ENCODE measurements around the gene DHRSX.

DNA sequence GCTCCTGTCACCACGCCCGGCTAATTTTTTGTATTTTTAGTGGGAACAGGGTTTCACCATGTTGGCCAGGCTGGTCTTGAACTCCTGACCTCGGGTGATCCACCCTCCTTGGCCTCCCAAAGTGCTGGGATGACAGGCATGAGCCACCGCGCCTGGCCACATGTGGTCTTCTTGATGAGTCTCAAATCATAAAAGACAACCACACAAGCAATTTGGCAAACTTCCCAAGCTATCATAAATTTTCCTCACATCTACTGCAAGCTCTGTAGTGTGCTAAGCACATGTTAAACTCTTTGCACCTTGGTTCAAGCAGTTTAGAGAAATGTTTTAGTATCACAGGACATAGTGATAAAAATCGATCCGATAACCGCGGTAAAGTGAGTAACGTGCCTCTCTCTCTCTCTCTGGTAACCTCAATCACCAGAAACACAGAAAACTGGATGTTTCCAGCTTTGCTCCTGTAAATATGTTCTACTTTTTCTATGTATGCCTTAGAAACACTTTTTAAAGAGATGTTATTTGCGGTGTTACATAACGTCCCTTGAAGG, 256.8 kb downstream of the DHRSX start:
- TF ChIP-seq, protein P1, sequence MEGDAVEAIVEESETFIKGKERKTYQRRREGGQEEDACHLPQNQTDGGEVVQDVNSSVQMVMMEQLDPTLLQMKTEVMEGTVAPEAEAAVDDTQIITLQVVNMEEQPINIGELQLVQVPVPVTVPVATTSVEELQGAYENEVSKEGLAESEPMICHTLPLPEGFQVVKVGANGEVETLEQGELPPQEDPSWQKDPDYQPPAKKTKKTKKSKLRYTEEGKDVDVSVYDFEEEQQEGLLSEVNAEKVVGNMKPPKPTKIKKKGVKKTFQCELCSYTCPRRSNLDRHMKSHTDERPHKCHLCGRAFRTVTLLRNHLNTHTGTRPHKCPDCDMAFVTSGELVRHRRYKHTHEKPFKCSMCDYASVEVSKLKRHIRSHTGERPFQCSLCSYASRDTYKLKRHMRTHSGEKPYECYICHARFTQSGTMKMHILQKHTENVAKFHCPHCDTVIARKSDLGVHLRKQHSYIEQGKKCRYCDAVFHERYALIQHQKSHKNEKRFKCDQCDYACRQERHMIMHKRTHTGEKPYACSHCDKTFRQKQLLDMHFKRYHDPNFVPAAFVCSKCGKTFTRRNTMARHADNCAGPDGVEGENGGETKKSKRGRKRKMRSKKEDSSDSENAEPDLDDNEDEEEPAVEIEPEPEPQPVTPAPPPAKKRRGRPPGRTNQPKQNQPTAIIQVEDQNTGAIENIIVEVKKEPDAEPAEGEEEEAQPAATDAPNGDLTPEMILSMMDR (IDR thresholded peaks at IDR 0.05; ENCODE audit: insufficient read depth, low read depth, low read length): no peak
- no peak for TF ChIP-seq EZH2 (IDR thresholded peaks at IDR 0.05; ENCODE audit: insufficient read depth, low read length)
